Hepatocyte (in vitro differentiated cells): Measurements from ENCODE around the gene STK32C. TPM values are rescaled to one million over a fixed set of nuclear protein-coding genes. Genes with fewer than 3 reads are reported as not detected.
A peak's percentile ranks its signal among the peaks of the same experiment; 100 is the strongest.

ENCODE experiments used
- DNase-seq: peaks from one replicate; pipeline ENCODE4 v3.0.0-alpha.2; 2016; ENCODE audit warnings: low spot score
- H2AFZ ChIP-seq: fragments of 200-600 bp; sonication (generic); 2 replicates; pipeline ENCODE4 v1.6.0; 2016; ENCODE audit warnings: antibody characterized with exemption, mild to moderate bottlenecking
- H3K27ac ChIP-seq: fragments of 200-600 bp; sonication (generic); 2 replicates; pipeline ENCODE4 v1.5.1; 2016; ENCODE audit warnings: mild to moderate bottlenecking
- H3K27me3 ChIP-seq: fragments of 200-600 bp; sonication (generic); 2 replicates; pipeline ENCODE4 v1.6.1; 2016
- H3K36me3 ChIP-seq: fragments of 200-600 bp; sonication (generic); replicated peaks from 2 replicates; pipeline ENCODE4 v1.5.1; 2016; ENCODE audit warnings: low read depth; ENCODE audit not compliant: insufficient read depth
- H3K4me1 ChIP-seq: fragments of 200-600 bp; sonication (generic); 2 replicates; pipeline ENCODE4 v1.5.1; 2016; ENCODE audit warnings: mild to moderate bottlenecking, moderate library complexity; ENCODE audit not compliant: insufficient read depth
- H3K4me2 ChIP-seq: fragments of 200-600 bp; sonication (generic); 2 replicates; pipeline ENCODE4 v1.6.0; 2016
- H3K4me3 ChIP-seq: fragments of 200-600 bp; sonication (generic); 2 replicates; pipeline ENCODE4 v1.5.1; 2016; ENCODE audit warnings: mild to moderate bottlenecking
- H3K79me2 ChIP-seq: fragments of 200-600 bp; sonication (generic); 2 replicates; pipeline ENCODE4 v1.6.0; 2017; ENCODE audit warnings: mild to moderate bottlenecking
- H3K9me2 ChIP-seq: fragments of 200-600 bp; sonication (generic); replicated peaks from 2 replicates; pipeline ENCODE4 v1.6.0; 2017; ENCODE audit warnings: mild to moderate bottlenecking; ENCODE audit not compliant: insufficient read depth
- H3K9me3 ChIP-seq: fragments of 200-600 bp; sonication (generic); 2 replicates; pipeline ENCODE4 v1.5.1; 2016; ENCODE audit warnings: low read depth, mild to moderate bottlenecking
- H4K20me1 ChIP-seq: fragments of 200-600 bp; sonication (generic); 2 replicates; pipeline ENCODE4 v1.6.0; 2016; ENCODE audit warnings: mild to moderate bottlenecking; ENCODE audit not compliant: insufficient read depth, poor library complexity, severe bottlenecking
- EZH2 ChIP-seq: fragments of 200-600 bp; sonication (generic); IDR thresholded peaks from 2 replicates; pipeline ENCODE4 v1.6.1; 2016; ENCODE audit warnings: antibody characterized with exemption, mild to moderate bottlenecking, borderline replicate concordance
- EZH2phosphoT487 ChIP-seq: fragments of 200-600 bp; sonication (generic); IDR thresholded peaks from one replicate; pipeline ENCODE4 v1.6.1; 2018; ENCODE audit warnings: antibody characterized with exemption, mild to moderate bottlenecking, low read depth, moderate library complexity; ENCODE audit not compliant: unreplicated experiment, severe bottlenecking
- WGBS: methylation state at CpG from one replicate; pipeline ENCODE4 v1.1.6; 2016; ENCODE audit warnings: low lambda C conversion rate; ENCODE audit errors: missing lambda C conversion rate; 5-methylcytosine and 5-hydroxymethylcytosine counted together
- polyA plus RNA-seq: library from polyadenylated mRNA; unstranded; fragments of >200 nt; fragmentation: Nextera tagmentation; extraction: Ambion mirVana; gene quantifications from 2 replicates; pipeline ENCODE4 v1.2.1, GENCODE V29; 2016
- total RNA-seq: library from RNA; depleted of rRNA; stranded (reverse); fragments of >200 nt; gene quantifications from 2 replicates; pipeline ENCODE4 v1.2.3, GENCODE V29; 2014
- TF ChIP-seq, protein P1 (sequence below): fragments of 200-600 bp; sonication (generic); IDR thresholded peaks from 2 replicates; pipeline ENCODE4 v1.5.1; 2016; ENCODE audit warnings: antibody characterized with exemption, mild to moderate bottlenecking; ENCODE audit not compliant: poor library complexity

Gene STK32C
- total and polyA plus RNA-seq, 2 experiments from 2014 or later: 7.9 to 12.2 TPM

DNA sequence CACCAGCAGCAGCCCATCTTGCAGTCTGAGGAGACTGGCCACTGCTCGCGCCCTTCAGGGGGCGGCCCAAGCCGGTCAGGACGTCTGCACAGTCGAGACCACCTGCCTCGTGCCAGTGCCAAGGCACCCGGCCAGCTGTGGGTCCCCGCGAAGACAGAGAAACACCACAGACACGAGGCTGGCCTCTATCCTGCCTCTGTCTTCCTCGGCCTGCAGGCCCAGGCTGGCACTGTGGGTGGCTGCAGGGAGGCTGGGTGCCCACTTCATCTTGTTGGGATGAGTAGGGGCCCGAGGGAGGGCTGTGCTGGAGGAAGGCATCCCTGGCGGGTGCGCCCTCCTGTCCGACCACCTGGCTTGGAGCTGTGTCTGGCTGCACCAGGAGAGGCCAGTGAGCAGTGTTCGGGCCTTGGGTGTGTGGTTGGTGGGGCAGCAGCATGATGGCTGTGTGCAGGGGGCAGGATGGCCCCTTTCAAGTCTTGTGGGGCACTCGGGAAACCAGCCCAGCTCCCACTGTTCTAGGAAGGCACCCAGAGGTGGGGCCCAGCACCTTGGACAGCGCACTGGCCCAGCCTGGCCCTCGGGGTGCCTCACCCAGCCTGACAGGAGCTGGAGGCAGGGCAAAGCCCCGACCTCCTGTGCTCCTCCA, 113.7 kb downstream of the STK32C start:
- Histone ChIP-seq H3K4me2 (no peak overlapping the region), H3K36me3 (no peaks in the 10 kb centered on the region), H3K4me1 (no peaks in the 10 kb centered on the region), H3K27ac (no peak overlapping the region), H3K27me3 (peaks cover 12% of the 10 kb centered on the region), H3K4me3 (no peak overlapping the region), H3K79me2 (no peaks in the 10 kb centered on the region), H3K9me3 (no peaks in the 10 kb centered on the region), H4K20me1 (no peaks in the 10 kb centered on the region), H2AFZ (no peak overlapping the region), H3K9me2 (no peaks in the 10 kb centered on the region)
- TF ChIP-seq EZH2phosphoT487: no peak
- TF ChIP-seq EZH2: no peak
- TF ChIP-seq, protein P1, sequence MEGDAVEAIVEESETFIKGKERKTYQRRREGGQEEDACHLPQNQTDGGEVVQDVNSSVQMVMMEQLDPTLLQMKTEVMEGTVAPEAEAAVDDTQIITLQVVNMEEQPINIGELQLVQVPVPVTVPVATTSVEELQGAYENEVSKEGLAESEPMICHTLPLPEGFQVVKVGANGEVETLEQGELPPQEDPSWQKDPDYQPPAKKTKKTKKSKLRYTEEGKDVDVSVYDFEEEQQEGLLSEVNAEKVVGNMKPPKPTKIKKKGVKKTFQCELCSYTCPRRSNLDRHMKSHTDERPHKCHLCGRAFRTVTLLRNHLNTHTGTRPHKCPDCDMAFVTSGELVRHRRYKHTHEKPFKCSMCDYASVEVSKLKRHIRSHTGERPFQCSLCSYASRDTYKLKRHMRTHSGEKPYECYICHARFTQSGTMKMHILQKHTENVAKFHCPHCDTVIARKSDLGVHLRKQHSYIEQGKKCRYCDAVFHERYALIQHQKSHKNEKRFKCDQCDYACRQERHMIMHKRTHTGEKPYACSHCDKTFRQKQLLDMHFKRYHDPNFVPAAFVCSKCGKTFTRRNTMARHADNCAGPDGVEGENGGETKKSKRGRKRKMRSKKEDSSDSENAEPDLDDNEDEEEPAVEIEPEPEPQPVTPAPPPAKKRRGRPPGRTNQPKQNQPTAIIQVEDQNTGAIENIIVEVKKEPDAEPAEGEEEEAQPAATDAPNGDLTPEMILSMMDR: no peak
- DNase-seq: peak; percentile 42
- WGBS: 88% methylated on average over 21 of the region's 21 CpGs

DNA sequence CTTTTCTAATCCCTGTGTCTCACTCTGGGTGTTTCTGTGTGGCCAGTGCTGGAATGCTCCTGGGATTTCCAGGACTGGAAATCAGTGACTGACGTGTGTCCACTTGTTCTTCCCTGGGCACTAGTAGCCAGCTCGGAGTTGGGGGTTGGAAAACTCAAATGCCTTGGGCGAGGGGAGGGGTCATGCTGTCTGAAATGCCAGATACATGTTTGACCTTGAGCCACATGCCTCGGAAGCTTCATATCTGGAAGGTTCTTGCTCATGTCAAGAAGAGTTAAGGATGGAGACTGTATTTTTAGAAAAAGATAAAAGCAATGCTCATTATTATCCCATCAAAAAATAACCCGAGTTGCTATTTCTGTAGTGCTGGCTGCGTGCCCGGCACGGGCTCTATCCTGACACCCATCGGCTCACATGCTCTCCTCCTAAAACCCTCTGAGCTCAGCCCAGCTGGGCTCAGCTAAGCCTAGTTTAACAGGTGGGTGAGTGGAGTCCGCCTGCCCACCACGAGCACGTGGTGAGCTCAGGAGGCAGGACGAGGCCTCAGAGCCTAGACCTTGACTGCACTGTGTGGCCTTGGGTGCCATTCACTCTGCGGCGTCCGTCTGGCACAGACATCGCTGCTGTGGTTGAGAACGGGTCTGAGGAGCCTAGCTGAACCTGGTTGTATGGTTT, 114.6 kb downstream of the STK32C start:
- 89% methylated on average over 18 of the region's 18 CpGs for WGBS
- TF ChIP-seq, protein P1: no peak
- no peak for TF ChIP-seq EZH2
- TF ChIP-seq EZH2phosphoT487: no peak
- no peaks in the 10 kb centered on the region for H3K4me1 ChIP-seq
- H3K79me2 ChIP-seq: no peaks in the 10 kb centered on the region
- H3K4me2 ChIP-seq: no peak overlapping the region
- no peak overlapping the region for H3K27ac ChIP-seq
- no peak for DNase-seq
- H3K9me2 ChIP-seq: no peaks in the 10 kb centered on the region
- no peaks in the 10 kb centered on the region for H3K36me3 ChIP-seq
- H3K27me3 ChIP-seq: peaks cover 21% of the 10 kb centered on the region
- no peaks in the 10 kb centered on the region for H4K20me1 ChIP-seq
- H2AFZ ChIP-seq: no peak overlapping the region
- no peak overlapping the region for H3K4me3 ChIP-seq
- no peaks in the 10 kb centered on the region for H3K9me3 ChIP-seq

DNA sequence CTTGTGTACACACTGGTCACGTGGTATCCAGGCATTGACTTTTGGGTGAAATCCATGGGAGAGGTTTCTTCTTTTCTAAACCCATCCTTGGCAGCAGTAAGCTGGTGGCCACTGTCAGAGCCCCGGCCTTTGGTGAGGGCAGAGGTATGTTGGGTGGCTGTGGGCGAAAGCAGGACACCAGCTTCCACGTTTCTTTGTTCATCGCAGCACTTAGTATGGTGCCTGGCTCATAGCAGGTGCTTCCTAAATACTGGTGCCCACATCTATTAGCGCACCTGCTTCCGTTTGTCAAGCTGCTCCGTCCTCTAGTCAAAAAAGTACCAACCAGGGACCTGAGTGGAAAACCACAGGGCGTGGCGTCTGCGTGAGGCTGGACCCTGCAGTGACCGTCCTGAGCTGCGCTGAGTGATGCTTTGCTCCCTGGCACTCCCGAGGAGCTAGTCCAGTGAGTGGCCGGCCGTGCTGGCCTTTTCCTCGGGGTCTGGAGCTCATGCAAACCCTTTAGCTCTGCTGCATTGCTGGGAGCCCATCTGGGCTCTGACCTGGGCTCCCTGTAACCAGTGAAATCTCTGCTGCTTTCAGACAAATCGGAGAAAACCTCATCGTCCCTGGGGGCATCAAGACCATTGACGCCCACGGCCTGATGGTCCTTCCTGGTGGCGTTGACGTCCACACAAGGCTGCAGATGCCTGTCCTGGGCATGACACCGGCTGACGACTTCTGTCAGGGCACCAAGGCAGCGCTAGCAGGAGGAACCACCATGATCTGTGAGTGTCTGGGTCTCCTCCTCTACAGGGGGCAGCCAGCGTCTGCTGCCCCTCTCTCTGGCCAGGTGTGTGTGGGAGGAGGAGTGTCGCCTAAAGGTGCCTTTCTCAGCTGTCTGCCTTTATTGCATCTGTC, 115.4 kb downstream of the STK32C start:
- Histone ChIP-seq H4K20me1 (no peaks in the 10 kb centered on the region), H3K36me3 (no peaks in the 10 kb centered on the region), H3K27me3 (peaks cover 28% of the 10 kb centered on the region)

More for the DNA sequence above, 115.4 kb downstream of the STK32C start:
- Histone ChIP-seq H3K79me2 (no peaks in the 10 kb centered on the region), H3K4me2 (no peak overlapping the region), H3K9me2 (no peaks in the 10 kb centered on the region), H3K4me3 (no peak overlapping the region), H3K9me3 (no peaks in the 10 kb centered on the region), H2AFZ (no peak overlapping the region), H3K27ac (no peak overlapping the region), H3K4me1 (no peaks in the 10 kb centered on the region)
- 94% methylated on average over 27 of the region's 28 CpGs for WGBS
- no peak for DNase-seq
- TF ChIP-seq EZH2phosphoT487 (no peak), EZH2 (no peak)
- TF ChIP-seq, protein P1: no peak
